RWPE2 (cell line): ENCODE measurements around the gene MAN2B2.

Experiments used
- ATAC-seq: fragments of 200-7000 bp; cut with Tn5 transposase; 3 replicates; pipeline ENCODE4 v1.9.1; 2021; ENCODE audit warnings: low read depth
- DNase-seq: peaks from one replicate; pipeline ENCODE4 v3.0.0-alpha.2; 2020; ENCODE audit warnings: low spot score
- H3K27ac ChIP-seq: fragments of 450-650 bp; 2 replicates; pipeline ENCODE4 v1.5.1; 2017; ENCODE audit warnings: mild to moderate bottlenecking; ENCODE audit not compliant: poor library complexity, severe bottlenecking
- H3K27me3 ChIP-seq: fragments of 250-450 bp; sonication (Bioruptor Pico); 2 replicates; pipeline ENCODE4 v1.5.1; 2021; ENCODE audit warnings: mild to moderate bottlenecking, moderate library complexity; ENCODE audit not compliant: insufficient read depth, poor library complexity, severe bottlenecking
- H3K36me3 ChIP-seq: fragments of 250-450 bp; sonication (Bioruptor Pico); 2 replicates; pipeline ENCODE4 v1.5.1; 2020; ENCODE audit warnings: low read depth, mild to moderate bottlenecking, moderate library complexity
- H3K4me1 ChIP-seq: fragments of 250-450 bp; sonication (Bioruptor Pico); 2 replicates; pipeline ENCODE4 v1.5.1; 2021; ENCODE audit warnings: mild to moderate bottlenecking, moderate library complexity; ENCODE audit not compliant: insufficient read depth, poor library complexity, severe bottlenecking
- H3K4me3 ChIP-seq: fragments of 250-450 bp; sonication (Bioruptor Pico); 2 replicates; pipeline ENCODE4 v1.5.1; 2021; ENCODE audit warnings: mild to moderate bottlenecking, moderate library complexity; ENCODE audit not compliant: severe bottlenecking
- H3K9me3 ChIP-seq: fragments of 250-450 bp; sonication (Bioruptor Pico); 2 replicates; pipeline ENCODE4 v1.5.1; 2021; ENCODE audit warnings: mild to moderate bottlenecking, moderate library complexity; ENCODE audit not compliant: severe bottlenecking
- CTCF ChIP-seq: fragments of 450-650 bp; IDR thresholded peaks from one replicate; pipeline ENCODE4 v1.5.1; 2017; ENCODE audit warnings: mild to moderate bottlenecking, moderate library complexity; ENCODE audit not compliant: poor library complexity, severe bottlenecking

MAN2B2 gene

GRCh38 chr4:6538111-6538510, 36.9 kb upstream of the MAN2B2 start:
- Histone ChIP-seq H3K9me3 (no peaks in the 10 kb centered on the region), H3K27ac (no peak overlapping the region), H3K36me3 (no peaks in the 10 kb centered on the region), H3K27me3 (no peaks in the 10 kb centered on the region), H3K4me3 (no peak overlapping the region), H3K4me1 (no peaks in the 10 kb centered on the region)
- DNase-seq: no peak
- TF ChIP-seq CTCF: no peak
- no peak for ATAC-seq

- Histone ChIP-seq H3K27me3 (no peaks in the 10 kb centered on the region), H3K9me3 (no peaks in the 10 kb centered on the region), H3K36me3 (no peaks in the 10 kb centered on the region), H3K4me3 (no peak overlapping the region), H3K4me1 (no peaks in the 10 kb centered on the region), H3K27ac (no peak overlapping the region)
- no peak for TF ChIP-seq CTCF
- DNase-seq: no peak
- no peak for ATAC-seq
Measured at GRCh38 chr4:6538575-6538974, 36.4 kb upstream of the MAN2B2 start.

GRCh38 chr4:6539009-6539764, 35.8 kb upstream of the MAN2B2 start:
- no peaks in the 10 kb centered on the region for H3K4me1 ChIP-seq

GRCh38 chr4:6540879-6541278, 34.1 kb upstream of the MAN2B2 start:
- no peak for ATAC-seq
- Histone ChIP-seq H3K9me3 (no peaks in the 10 kb centered on the region), H3K4me1 (no peaks in the 10 kb centered on the region), H3K4me3 (no peak overlapping the region), H3K27me3 (no peaks in the 10 kb centered on the region), H3K27ac (no peak overlapping the region), H3K36me3 (no peaks in the 10 kb centered on the region)
- TF ChIP-seq CTCF: no peak
- DNase-seq: no peak

More at GRCh38 chr4:6539009-6539764, 35.8 kb upstream of the MAN2B2 start:
- no peaks in the 10 kb centered on the region for H3K9me3 ChIP-seq
- no peak overlapping the region for H3K27ac ChIP-seq
- H3K36me3 ChIP-seq: no peaks in the 10 kb centered on the region
- no peak for TF ChIP-seq CTCF
- DNase-seq (no peak), ATAC-seq (no peak)
- no peaks in the 10 kb centered on the region for H3K27me3 ChIP-seq
- H3K4me3 ChIP-seq: no peak overlapping the region

- no peak overlapping the region for H3K27ac ChIP-seq
- DNase-seq: no peak
Measured at GRCh38 chr4:6541789-6542188, 33.2 kb upstream of the MAN2B2 start.

More at GRCh38 chr4:6541789-6542188, 33.2 kb upstream of the MAN2B2 start:
- Histone ChIP-seq H3K27me3 (no peaks in the 10 kb centered on the region), H3K4me3 (no peak overlapping the region), H3K36me3 (no peaks in the 10 kb centered on the region), H3K9me3 (no peaks in the 10 kb centered on the region), H3K4me1 (no peaks in the 10 kb centered on the region)
- ATAC-seq: no peak
- TF ChIP-seq CTCF: no peak
